ENCODE measurements around the gene CDR2.
"Not testable (repeated sequence)": the region's sequence is repeated elsewhere in the genome, so short reads cannot be mapped to it uniquely, and the experiment has no call there.

The CDR2 gene

DNA sequence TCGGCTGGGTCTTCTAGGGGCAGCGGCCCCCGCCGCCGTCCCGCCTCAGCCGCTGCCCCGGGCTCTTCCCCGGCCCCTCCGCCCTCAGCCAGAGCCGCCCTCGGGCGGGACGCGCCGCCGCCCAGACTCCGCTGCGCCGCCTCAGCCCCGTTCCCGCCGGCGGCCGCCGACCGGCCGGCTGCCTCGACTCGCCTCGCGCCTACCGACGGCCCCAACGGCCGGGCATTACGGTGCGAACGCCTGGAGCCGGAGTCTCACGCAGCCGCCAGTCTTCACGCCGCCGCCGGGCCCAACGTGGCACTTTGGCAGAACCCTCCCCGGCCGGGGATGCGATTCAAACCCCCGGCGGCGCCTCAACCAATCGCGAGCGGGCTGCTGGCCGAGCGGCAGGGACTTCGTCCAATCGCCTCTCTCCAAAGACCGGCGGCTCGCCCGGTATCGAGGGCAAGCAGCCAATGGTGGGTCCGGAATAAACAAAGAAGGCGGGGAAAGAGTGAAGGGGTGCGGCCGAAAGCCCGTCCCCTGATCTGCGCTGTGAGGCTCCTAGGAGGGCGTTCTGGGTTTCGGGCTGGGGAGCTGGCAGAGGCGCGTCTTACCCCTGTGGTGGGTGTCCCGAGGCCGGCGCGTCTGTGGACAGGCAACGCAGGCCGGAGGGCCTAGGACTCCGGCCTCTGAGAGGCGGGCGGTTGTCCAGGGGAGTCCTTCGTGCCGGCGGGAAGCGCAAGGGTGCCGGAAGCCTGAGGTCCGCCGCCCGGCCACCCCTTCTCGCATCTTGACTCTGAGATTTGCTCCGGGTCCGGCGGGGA lies at the start of gene CDR2:
CDR2 (minus strand) TSS at position 309 of the 806 bp plus-strand sequence. CDS start 310 bp downstream, outside the sequence.
- peak; percentile 80 for DNase-seq (ENCODE audit: low read depth)

GRCh38 chr16:22423716-22424115 lies 49.3 kb upstream of the CDR2 start:
- DNase-seq (ENCODE audit: low read depth), result no peak

DNA sequence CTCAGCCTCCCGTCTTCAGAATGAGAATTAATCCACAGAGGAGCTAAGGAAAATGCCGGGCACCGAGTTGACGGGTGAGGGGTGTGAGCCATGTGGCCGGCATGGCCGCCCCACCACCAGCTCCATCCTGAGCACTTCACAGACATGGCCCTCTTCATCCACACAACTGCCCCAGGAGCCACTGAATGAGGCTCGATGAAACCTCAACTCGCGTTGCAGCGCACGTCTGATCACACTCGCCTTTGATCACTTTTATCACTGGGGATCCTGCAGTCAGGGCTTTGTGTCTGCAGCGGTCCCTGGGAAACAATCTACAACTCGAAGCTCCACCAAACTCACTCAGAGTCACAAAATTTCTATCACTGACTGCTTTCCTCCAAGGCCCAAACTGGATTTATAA lies 46.7 kb upstream of the CDR2 start:
- DNase-seq (ENCODE audit: low read depth), result no peak

GRCh38 chr16:22420606-22421135 lies 46.3 kb upstream of the CDR2 start:
- no peak for DNase-seq (ENCODE audit: low read depth)

DNA sequence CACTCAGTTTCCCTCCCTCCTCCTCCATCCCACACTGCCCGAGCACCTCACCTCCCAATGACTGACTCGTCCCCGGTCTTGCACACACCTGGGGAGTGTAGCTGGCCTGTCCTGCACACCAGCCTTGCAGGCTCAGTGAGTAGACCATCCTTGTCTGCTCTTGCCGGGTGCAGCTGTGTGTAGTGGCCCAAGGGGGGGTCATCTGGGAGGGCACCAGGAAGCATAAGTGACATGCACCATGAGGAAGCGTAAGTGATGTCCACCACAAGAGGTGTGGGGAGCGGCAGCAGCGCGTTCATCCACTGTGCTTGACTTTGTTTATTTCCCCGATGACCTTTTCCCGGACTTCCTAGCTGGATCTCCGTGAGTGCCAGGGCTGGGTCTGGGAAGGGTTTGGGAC lies 45.5 kb upstream of the CDR2 start:
- DNase-seq (ENCODE audit: low read depth), result no peak

DNA sequence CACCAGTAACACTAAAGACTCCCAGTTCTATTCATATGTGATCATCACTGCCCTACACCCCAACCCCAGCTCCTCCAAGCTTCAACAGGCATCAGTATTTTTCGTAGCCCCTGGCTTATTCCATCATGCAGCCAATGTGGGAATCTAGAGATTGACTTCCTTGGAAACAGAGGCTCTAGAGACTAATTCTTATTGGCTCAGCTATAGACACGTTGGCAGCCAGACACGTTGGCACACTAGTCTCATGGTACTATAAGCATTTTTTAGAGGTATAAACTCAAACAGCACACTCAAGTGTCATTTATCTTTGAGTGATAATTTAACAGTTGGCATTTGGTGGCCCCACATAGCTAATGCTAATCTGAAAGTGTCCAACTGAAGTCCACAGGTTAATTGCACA lies 44.4 kb upstream of the CDR2 start:
- no peak for DNase-seq (ENCODE audit: low read depth)

- not testable (repeated sequence) for DNase-seq (ENCODE audit: low read depth)
Measured at GRCh38 chr16:22417798-22418197, 43.4 kb upstream of the CDR2 start.

- DNase-seq (ENCODE audit: low read depth), result no peak
Measured at GRCh38 chr16:22417019-22417418, 42.6 kb upstream of the CDR2 start.

DNA sequence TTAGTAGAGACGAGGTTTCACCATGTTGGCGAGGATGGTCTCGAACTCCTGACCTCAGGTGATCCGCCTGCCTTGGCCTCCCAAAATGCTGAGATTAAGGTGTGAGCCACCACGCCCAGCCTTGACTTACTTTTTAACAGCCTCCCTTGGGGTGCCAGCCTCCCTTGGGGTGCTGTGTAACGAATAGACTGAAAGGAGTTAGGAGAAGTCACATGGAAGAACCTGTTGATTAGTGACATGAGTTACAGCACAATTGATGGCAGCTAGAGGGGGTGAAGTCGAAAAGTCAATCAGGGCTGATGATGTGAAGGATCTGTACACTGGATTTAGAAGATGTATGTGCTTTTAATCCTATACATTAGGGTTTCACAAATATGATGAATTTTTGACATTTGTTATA lies 39.4 kb upstream of the CDR2 start:
- DNase-seq (ENCODE audit: low read depth), result no peak

GRCh38 chr16:22407486-22407885 lies 33.1 kb upstream of the CDR2 start:
- DNase-seq (ENCODE audit: low read depth), result no peak

DNA sequence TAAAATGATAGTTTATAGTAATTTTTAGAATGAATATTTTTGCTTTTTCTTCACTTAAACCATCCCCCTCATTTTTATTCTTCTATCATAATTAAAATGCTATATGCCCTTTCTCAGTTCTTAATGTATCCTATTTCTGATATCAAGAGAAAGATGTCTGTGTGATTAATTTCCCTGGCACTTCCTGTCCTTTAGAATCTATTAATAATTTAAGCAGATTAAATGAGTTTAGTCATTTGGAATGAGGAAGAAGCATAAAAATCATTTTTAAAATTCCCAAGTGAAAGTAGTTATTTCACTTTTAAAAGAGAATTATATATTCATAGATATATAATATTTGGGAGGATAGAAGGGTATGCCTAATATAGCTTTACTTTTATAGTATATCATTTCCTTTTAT lies 27.8 kb upstream of the CDR2 start:
- DNase-seq (ENCODE audit: low read depth), result no peak

DNA sequence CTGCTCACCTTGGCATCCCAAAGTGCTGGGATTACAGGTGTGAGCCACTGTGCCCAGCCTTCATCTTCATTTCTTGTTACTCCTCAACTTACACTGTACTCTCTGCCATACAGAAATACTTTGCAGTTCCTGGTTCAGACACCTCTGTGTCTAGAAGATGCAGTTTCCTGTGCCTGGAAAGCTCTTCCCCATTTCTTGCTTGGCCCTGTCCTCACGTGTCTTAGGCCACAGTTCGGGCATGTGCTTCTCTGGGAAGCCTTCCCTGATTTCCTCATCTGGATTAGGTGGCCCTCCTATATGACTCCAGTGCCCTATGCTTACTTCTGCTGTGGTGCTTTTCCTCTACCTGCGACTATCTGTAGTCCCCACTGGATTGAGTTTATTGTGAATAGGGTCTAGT lies 26.5 kb upstream of the CDR2 start:
- DNase-seq (ENCODE audit: low read depth), result no peak

- DNase-seq (ENCODE audit: low read depth), result no peak
Measured at GRCh38 chr16:22397931-22398330, 23.5 kb upstream of the CDR2 start.

GRCh38 chr16:22397464-22397863 lies 23.0 kb upstream of the CDR2 start:
- DNase-seq (ENCODE audit: low read depth), result peak; percentile 93

- DNase-seq (ENCODE audit: low read depth), result no peak
Measured at GRCh38 chr16:22395960-22396359, 21.5 kb upstream of the CDR2 start.

DNA sequence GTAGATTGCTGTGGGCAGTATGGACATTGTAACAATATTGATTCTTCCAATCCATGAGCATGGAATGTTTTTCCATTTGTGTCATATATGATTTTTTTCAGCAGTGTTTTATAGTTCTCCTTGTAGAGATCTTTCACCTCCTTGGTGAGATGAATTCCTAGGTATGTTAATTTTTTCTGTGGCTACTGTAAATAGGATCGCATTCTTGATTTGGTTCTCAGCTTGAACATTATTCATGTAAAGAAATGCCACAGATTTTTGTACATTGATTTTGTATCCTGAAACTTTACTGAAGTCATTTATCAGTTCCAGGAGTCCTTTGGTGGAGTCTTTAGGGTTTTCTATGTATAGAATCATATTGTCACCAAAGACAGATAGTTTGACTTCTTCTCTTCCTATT lies 19.7 kb upstream of the CDR2 start:
- DNase-seq (ENCODE audit: low read depth), result no peak

DNA sequence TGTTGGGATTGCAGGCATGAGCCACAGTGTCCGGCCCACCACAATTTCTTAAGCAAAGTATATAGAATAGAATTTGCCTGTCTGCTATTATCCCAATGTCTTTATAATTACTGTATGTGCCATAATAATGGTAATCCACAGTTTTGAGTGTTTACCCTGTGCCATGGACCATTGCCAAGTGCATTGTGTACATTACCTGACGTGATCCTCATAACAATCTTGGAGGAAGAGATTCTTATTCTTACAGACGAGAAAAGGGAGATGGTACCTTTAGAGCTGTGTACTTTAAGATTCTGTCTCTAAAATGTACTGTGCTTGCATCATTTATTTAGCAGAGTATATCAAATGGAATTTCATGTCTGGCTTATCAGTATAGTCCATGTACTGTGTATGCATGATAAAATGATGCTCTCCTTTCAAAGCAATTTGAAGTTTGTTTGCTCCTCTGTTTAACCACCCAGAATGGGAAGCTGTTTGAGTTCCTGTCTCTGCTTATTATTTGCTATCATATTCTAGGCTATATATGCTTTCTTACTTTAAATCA lies 13.8 kb upstream of the CDR2 start:
- no peak for DNase-seq (ENCODE audit: low read depth)

DNA sequence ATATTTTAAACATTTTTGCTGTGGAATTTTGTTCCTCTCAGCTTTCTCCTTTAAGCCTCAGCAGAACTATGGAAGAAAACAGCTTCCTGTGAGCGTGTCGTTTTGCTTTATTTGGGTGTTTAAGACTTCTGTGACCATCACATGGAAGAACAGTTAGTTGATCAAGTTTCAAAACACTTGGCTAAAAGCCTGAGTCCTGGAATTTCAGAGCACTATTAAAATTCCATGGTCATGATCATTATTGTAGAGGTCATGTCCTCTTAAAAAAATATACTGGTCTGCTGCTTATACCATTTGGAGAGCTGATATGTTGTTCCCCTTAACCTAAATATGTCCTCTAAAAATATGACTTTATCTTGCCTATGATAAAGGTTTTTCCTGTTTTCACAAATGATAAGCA lies 12.6 kb upstream of the CDR2 start:
- DNase-seq (ENCODE audit: low read depth), result peak; percentile 82

- no peak for DNase-seq (ENCODE audit: low read depth)
Measured at GRCh38 chr16:22385196-22385595, 10.8 kb upstream of the CDR2 start.

GRCh38 chr16:22383827-22384226 lies 9.4 kb upstream of the CDR2 start:
- DNase-seq (ENCODE audit: low read depth), result no peak

DNA sequence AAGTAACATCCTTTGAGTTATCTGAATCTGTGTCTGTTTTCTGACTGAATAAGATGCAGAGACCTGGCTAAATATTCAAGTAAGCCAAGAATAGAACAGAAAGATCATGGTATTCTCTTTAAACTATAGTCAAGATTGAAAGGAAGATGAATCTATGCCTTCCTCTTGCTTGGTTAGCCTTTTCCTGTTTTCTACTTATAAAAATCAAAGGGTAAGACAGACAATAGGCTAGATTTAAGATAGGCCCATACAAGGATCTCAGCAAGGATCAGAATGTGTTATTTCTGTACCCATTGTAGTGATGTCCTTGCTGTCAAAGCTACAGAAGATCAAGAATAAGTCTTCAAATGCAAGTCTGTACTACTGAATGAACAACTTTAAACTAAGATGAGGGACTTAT lies 7.0 kb upstream of the CDR2 start:
- no peak for DNase-seq (ENCODE audit: low read depth)

- no peak for DNase-seq (ENCODE audit: low read depth)
Measured at GRCh38 chr16:22380529-22380928, 6.1 kb upstream of the CDR2 start.

DNA sequence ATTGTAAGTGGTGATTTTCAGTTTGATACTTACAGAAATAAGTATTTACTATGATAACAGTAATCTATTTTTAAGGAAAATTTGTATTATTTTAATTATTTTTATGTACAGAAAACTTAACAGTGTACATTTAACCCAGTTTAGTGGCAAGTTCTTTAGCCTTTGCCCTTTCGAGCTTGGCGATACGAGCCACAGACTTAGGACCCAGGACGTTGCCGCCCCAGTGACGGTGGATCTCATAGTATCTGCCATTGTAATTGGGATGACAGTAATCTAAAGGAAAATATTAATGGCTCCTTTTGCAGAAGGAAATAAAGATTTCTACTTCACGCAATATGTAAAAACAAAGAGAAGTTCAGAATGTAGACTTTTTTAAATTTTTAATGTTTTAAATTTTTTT lies 5.2 kb upstream of the CDR2 start:
- DNase-seq (ENCODE audit: low read depth), result no peak

All from non-pigmented ciliary epithelial cell (primary cell).